KMS-11 (cell line): ENCODE measurements around the gene BNC2.

Experiments
- H2AFZ ChIP-seq: fragments of 200-600 bp; sonication (generic); 2 replicates; pipeline ENCODE4 v1.6.1; 2016; ENCODE audit warnings: antibody characterized with exemption, mixed run types, low read depth
- H3K27ac ChIP-seq: fragments of 200-600 bp; sonication (generic); 2 replicates; pipeline ENCODE4 v1.6.1; 2016; ENCODE audit warnings: mild to moderate bottlenecking, mixed run types
- H3K27me3 ChIP-seq: fragments of 200-600 bp; sonication (generic); 2 replicates; pipeline ENCODE4 v1.6.1; 2017; ENCODE audit warnings: mild to moderate bottlenecking, low read depth, mixed run types, moderate library complexity; ENCODE audit not compliant: insufficient read depth
- H3K36me3 ChIP-seq: fragments of 200-600 bp; sonication (generic); 2 replicates; pipeline ENCODE4 v1.6.1; 2017; ENCODE audit warnings: mild to moderate bottlenecking, mixed run types; ENCODE audit not compliant: insufficient read depth
- H3K4me1 ChIP-seq: fragments of 200-600 bp; sonication (generic); 2 replicates; pipeline ENCODE4 v1.6.1; 2016; ENCODE audit warnings: mild to moderate bottlenecking, low read depth, mixed run types; ENCODE audit not compliant: poor library complexity, severe bottlenecking
- H3K4me2 ChIP-seq: fragments of 200-600 bp; sonication (generic); 2 replicates; pipeline ENCODE4 v1.7.0; 2016; ENCODE audit warnings: mild to moderate bottlenecking, mixed run types
- H3K4me3 ChIP-seq: fragments of 200-600 bp; sonication (generic); IDR thresholded peaks from 2 replicates; pipeline ENCODE4 v1.6.1; 2017; ENCODE audit warnings: low read depth, low read length, mixed read lengths; ENCODE audit not compliant: insufficient read depth
- H3K79me2 ChIP-seq: fragments of 200-600 bp; sonication (generic); 2 replicates; pipeline ENCODE4 v1.6.1; 2016; ENCODE audit warnings: low read depth, mixed run types; ENCODE audit not compliant: insufficient read depth
- H3K9ac ChIP-seq: fragments of 200-600 bp; sonication (generic); 2 replicates; pipeline ENCODE4 v1.6.1; 2016; ENCODE audit warnings: mild to moderate bottlenecking, mixed run types
- H4K20me1 ChIP-seq: fragments of 200-600 bp; sonication (generic); 2 replicates; pipeline ENCODE4 v1.6.1; 2016; ENCODE audit warnings: mild to moderate bottlenecking, mixed run types; ENCODE audit not compliant: insufficient read depth
- CTCF ChIP-seq: fragments of 200-600 bp; sonication (generic); conservative IDR thresholded peaks from 2 replicates; pipeline ENCODE4 v1.6.1; 2017; ENCODE audit warnings: low read depth, mild to moderate bottlenecking, antibody characterized with exemption, low read length, moderate library complexity, mixed read lengths

The BNC2 gene

GRCh38 chr9:16767366-16767765, 103.1 kb downstream of the BNC2 start:
- H3K4me3 ChIP-seq: no peak overlapping the region
- TF ChIP-seq CTCF: no peak
- no peak overlapping the region for H3K27ac ChIP-seq
- H2AFZ ChIP-seq: no peak overlapping the region
- H3K4me1 ChIP-seq: no peaks in the 10 kb centered on the region
- no peaks in the 10 kb centered on the region for H3K79me2 ChIP-seq
- no peaks in the 10 kb centered on the region for H3K27me3 ChIP-seq
- no peak overlapping the region for H3K9ac ChIP-seq
- H4K20me1 ChIP-seq: no peaks in the 10 kb centered on the region
- no peaks in the 10 kb centered on the region for H3K36me3 ChIP-seq
- H3K4me2 ChIP-seq: no peak overlapping the region

GRCh38 chr9:16763946-16764345, 106.5 kb downstream of the BNC2 start:
- no peaks in the 10 kb centered on the region for H3K36me3 ChIP-seq
- no peaks in the 10 kb centered on the region for H3K79me2 ChIP-seq

GRCh38 chr9:16755467-16756160, 114.9 kb downstream of the BNC2 start:
- Histone ChIP-seq H3K4me2 (no peak overlapping the region), H3K27ac (no peak overlapping the region), H3K27me3 (no peaks in the 10 kb centered on the region), H2AFZ (no peak overlapping the region), H3K9ac (no peak overlapping the region), H3K79me2 (no peaks in the 10 kb centered on the region), H4K20me1 (no peaks in the 10 kb centered on the region), H3K4me1 (no peaks in the 10 kb centered on the region), H3K36me3 (no peaks in the 10 kb centered on the region), H3K4me3 (no peak overlapping the region)
- TF ChIP-seq CTCF: no peak

More at GRCh38 chr9:16763946-16764345, 106.5 kb downstream of the BNC2 start:
- H3K27me3 ChIP-seq: no peaks in the 10 kb centered on the region
- H3K9ac ChIP-seq: no peak overlapping the region
- H3K4me2 ChIP-seq: no peak overlapping the region
- no peak overlapping the region for H3K27ac ChIP-seq
- H3K4me3 ChIP-seq: no peak overlapping the region
- H2AFZ ChIP-seq: no peak overlapping the region
- H4K20me1 ChIP-seq: no peaks in the 10 kb centered on the region
- no peaks in the 10 kb centered on the region for H3K4me1 ChIP-seq
- no peak for TF ChIP-seq CTCF

- H2AFZ ChIP-seq: no peak overlapping the region
- H3K79me2 ChIP-seq: no peaks in the 10 kb centered on the region
- H3K4me2 ChIP-seq: no peak overlapping the region
These were observed 115.8 kb downstream of the BNC2 start for GRCh38 chr9:16754662-16755061.

More at GRCh38 chr9:16754662-16755061, 115.8 kb downstream of the BNC2 start:
- H3K9ac ChIP-seq: no peak overlapping the region
- TF ChIP-seq CTCF: no peak
- H3K36me3 ChIP-seq: no peaks in the 10 kb centered on the region
- no peak overlapping the region for H3K27ac ChIP-seq
- H3K4me3 ChIP-seq: no peak overlapping the region
- no peaks in the 10 kb centered on the region for H3K4me1 ChIP-seq
- H4K20me1 ChIP-seq: no peaks in the 10 kb centered on the region
- H3K27me3 ChIP-seq: no peaks in the 10 kb centered on the region
